Endothelial cell of umbilical vein (primary cell): ENCODE data around the gene IGSF9B. TPM values are rescaled to one million over a fixed set of nuclear protein-coding genes. Genes with fewer than 3 reads are reported as not detected.

ENCODE experiments used
- BruUV-seq: library from RNA; stranded (reverse); fragments of 400-500 nt; replicated peaks from 2 replicates; lab custom pipeline; 2021; lab: Mats Ljungman, UMichigan
- CTCF ChIA-PET: fragments of 300-600, 350-600 bp; sonication (Branson Sonifier 250); formaldehyde crosslinking; loops from one replicate; lab custom pipeline; 2021; ENCODE audit warnings: antibody characterized with exemption, inconsistent platforms; lab: Charles Lee
- POLR2A ChIA-PET: fragments of 300-600, 350-600 bp; sonication (Branson Sonifier 250); formaldehyde crosslinking; loops from one replicate; lab custom pipeline; 2021; ENCODE audit warnings: antibody characterized with exemption, inconsistent platforms; lab: Charles Lee
- DNase-seq: peaks from one replicate; pipeline ENCODE4 v3.0.0-alpha.2; 2011; ENCODE audit warnings: low read depth, low spot score
- FAIRE-seq: peaks from 2 replicates; lab custom pipeline; 2011; peaks lifted over from hg19 to GRCh38; lab: Jason Lieb, UNC
- H2AFZ ChIP-seq: 2 replicates; pipeline ENCODE4 v1.6.0; 2012; ENCODE audit warnings: low read depth, low read length, control low read depth, inconsistent platforms
- H3K27ac ChIP-seq: 2 replicates; pipeline ENCODE4 v1.5.1; 2011; ENCODE audit warnings: low read depth, mild to moderate bottlenecking, control low read depth, low read length, moderate library complexity; ENCODE audit not compliant: insufficient read depth
- H3K27me3 ChIP-seq, 2 experiments: 2 replicates each; pipeline versions ENCODE4 v1.6.0 to v1.6.1; 2011; ENCODE audit warnings: low read length in 2 of 2, mixed read lengths in 1 of 2; ENCODE audit not compliant: control insufficient read depth in 2 of 2, insufficient read depth in 2 of 2
- H3K36me3 ChIP-seq, 2 experiments: 2 replicates in 1 of 2; 3 replicates in 1 of 2; pipeline ENCODE4 v1.5.1; 2011; ENCODE audit warnings: low read length in 2 of 2, mild to moderate bottlenecking in 1 of 2, moderate library complexity in 1 of 2; ENCODE audit not compliant: control insufficient read depth in 2 of 2, insufficient read depth in 2 of 2; ENCODE audit errors: extremely low read depth in 1 of 2
- H3K4me1 ChIP-seq: 3 replicates; pipeline ENCODE4 v1.5.1; 2011; ENCODE audit warnings: mild to moderate bottlenecking, low read length; ENCODE audit not compliant: control insufficient read depth, insufficient read depth; ENCODE audit errors: extremely low read depth
- H3K4me2 ChIP-seq: 2 replicates; pipeline ENCODE4 v1.6.1; 2011; ENCODE audit warnings: low read length, control low read depth, mixed read lengths; ENCODE audit not compliant: insufficient read depth
- H3K4me3 ChIP-seq, 3 experiments: fragments of 200-600 bp in 1 of 3; sonication (generic), shearing (Covaris generic) in 1 of 3; replicated peaks in 1 of 3; 2 replicates each; pipeline ENCODE4 v1.5.1; 2011 to 2016; ENCODE audit warnings: control low read depth in 3 of 3, low read length in 3 of 3, mild to moderate bottlenecking in 2 of 3, inconsistent platforms in 1 of 3, low read depth in 1 of 3, moderate library complexity in 1 of 3; ENCODE audit not compliant: insufficient read depth in 1 of 3
- H3K79me2 ChIP-seq: 2 replicates; pipeline ENCODE4 v1.6.0; 2012; ENCODE audit warnings: low read length, inconsistent platforms; ENCODE audit not compliant: control insufficient read depth, insufficient read depth
- H3K9ac ChIP-seq: replicated peaks from 2 replicates; pipeline ENCODE3; 2011; ENCODE audit warnings: low read length, control low read depth; ENCODE audit not compliant: insufficient read depth; ENCODE audit errors: extremely low read depth
- H3K9me1 ChIP-seq: replicated peaks from 3 replicates; pipeline ENCODE4 v1.6.0; 2011; ENCODE audit warnings: mild to moderate bottlenecking, low read length; ENCODE audit not compliant: control insufficient read depth, insufficient read depth; ENCODE audit errors: extremely low read depth
- H3K9me3 ChIP-seq: replicated peaks from 2 replicates; pipeline ENCODE4 v1.5.1; 2012; ENCODE audit warnings: low read length, inconsistent platforms; ENCODE audit not compliant: control insufficient read depth, insufficient read depth
- H4K20me1 ChIP-seq: replicated peaks from 2 replicates; pipeline ENCODE3; 2011; ENCODE audit warnings: mild to moderate bottlenecking, low read length; ENCODE audit not compliant: control insufficient read depth, insufficient read depth; ENCODE audit errors: extremely low read depth
- CTCF ChIP-seq, 2 donors: IDR thresholded peaks; 1 replicate in 1 of 2; 2 replicates in 1 of 2; pipeline ENCODE4 v1.5.1; 2011; ENCODE audit warnings: low read length in 2 of 2, mild to moderate bottlenecking in 2 of 2, moderate library complexity in 2 of 2, control low read depth in 1 of 2, inconsistent platforms in 1 of 2, low read depth in 1 of 2; ENCODE audit not compliant: insufficient read depth in 1 of 2; ENCODE audit errors: extremely low read depth in 1 of 2
- EZH2 ChIP-seq: IDR thresholded peaks from 2 replicates; pipeline ENCODE4 v1.6.1; 2012; ENCODE audit warnings: borderline replicate concordance, low read depth, mild to moderate bottlenecking, moderate library complexity, low read length, inconsistent platforms; ENCODE audit not compliant: severe bottlenecking
- FOS ChIP-seq: IDR thresholded peaks from 2 replicates; pipeline ENCODE4 v1.6.1; 2011; ENCODE audit warnings: mild to moderate bottlenecking, low read length, moderate library complexity, borderline replicate concordance; ENCODE audit not compliant: insufficient read depth
- GATA2 ChIP-seq: IDR thresholded peaks from 2 replicates; pipeline ENCODE4 v1.7.0; 2011; ENCODE audit warnings: low read depth, mild to moderate bottlenecking, moderate library complexity, mixed read lengths, low read length; ENCODE audit not compliant: insufficient read length, insufficient read depth
- JUN ChIP-seq: IDR thresholded peaks from 2 replicates; pipeline ENCODE4 v1.6.1; 2011; ENCODE audit warnings: borderline replicate concordance, low read depth; ENCODE audit not compliant: insufficient read length, insufficient read depth
- MAX ChIP-seq: IDR thresholded peaks from 2 replicates; pipeline ENCODE4 v1.6.1; 2011; ENCODE audit not compliant: insufficient read depth, insufficient read length
- MYC ChIP-seq: IDR thresholded peaks from one replicate; pipeline ENCODE4 v1.6.1; 2011; ENCODE audit warnings: mild to moderate bottlenecking, low read depth, low read length
- POLR2A ChIP-seq: IDR thresholded peaks from 2 replicates; pipeline ENCODE4 v1.6.1; 2012; ENCODE audit warnings: low read depth, mild to moderate bottlenecking, control low read depth, low read length
- POLR2AphosphoS5 ChIP-seq: IDR thresholded peaks from 2 replicates; pipeline ENCODE4 v1.6.1; 2012; ENCODE audit warnings: low read depth, mild to moderate bottlenecking, control low read depth, low read length, moderate library complexity; ENCODE audit not compliant: insufficient read depth
- dilution Hi-C: fragments of 300-500 bp; cut with MboI; formaldehyde crosslinking; loops from one replicate; pipeline ENCODE4 v1.15.0; 2019; ENCODE audit warnings: low sequenced_read_pairs; ENCODE audit not compliant: extremely low pct_ligation_motif_present
- intact Hi-C: fragments of 100-400 bp; cut with micrococcal nuclease; formaldehyde crosslinking; loops from one replicate; pipeline ENCODE4 v1.10.0; 2022
- polyA plus RNA-seq, 4 experiments: library from polyadenylated mRNA; depleted of rRNA in 3 of 4; stranded (reverse) in 3 of 4; unstranded in 1 of 4; fragments of >200 nt; gene quantifications; 2 replicates each; pipeline versions ENCODE4 v1.2.1 to v1.2.3, GENCODE V29; 2011 to 2012; ENCODE audit warnings: missing spikeins in 1 of 4
- total RNA-seq: library from RNA; stranded (reverse); gene quantifications from 2 replicates; pipeline ENCODE4 v1.2.3, GENCODE V29; 2021

Gene IGSF9B
- total and polyA plus RNA-seq, 2 donors (not counting 3 experiments of a cell fraction or from before 2014, with no cell fraction given), result 0.15 to 0.18 TPM

- TF ChIP-seq GATA2 (no peak), FOS (no peak)
- FAIRE-seq, result no peak
- BruUV-seq, result no TSS peak
- Histone ChIP-seq H3K9ac (no peak overlapping the region), H3K27ac (no peak overlapping the region), H3K9me1 (no peaks in the 10 kb centered on the region), H3K36me3 (no peaks in the 10 kb centered on the region), H2AFZ (no peak overlapping the region), H3K27me3 (no peaks in the 10 kb centered on the region), H3K4me1 (no peaks in the 10 kb centered on the region), H4K20me1 (no peaks in the 10 kb centered on the region), H3K9me3 (no peaks in the 10 kb centered on the region), H3K4me3 (no peak overlapping the region), H3K79me2 (no peaks in the 10 kb centered on the region), H3K4me2 (no peak overlapping the region)
- CTCF ChIA-PET, result no interaction called here
- intact Hi-C loops (no loop called here), dilution Hi-C loops (no loop called here)
- no peak for DNase-seq
- POLR2A ChIA-PET, result no interaction called here
Observed at GRCh38 chr11:133907841-133908241, 48.9 kb downstream of the IGSF9B start.

- Histone ChIP-seq H3K79me2 (no peaks in the 10 kb centered on the region), H3K9ac (no peak overlapping the region), H3K9me3 (no peaks in the 10 kb centered on the region), H3K4me2 (no peak overlapping the region), H4K20me1 (no peaks in the 10 kb centered on the region), H3K4me1 (no peaks in the 10 kb centered on the region), H3K36me3 (no peaks in the 10 kb centered on the region), H3K9me1 (no peaks in the 10 kb centered on the region), H3K4me3 (no peak overlapping the region), H2AFZ (no peak overlapping the region), H3K27me3 (no peaks in the 10 kb centered on the region), H3K27ac (no peak overlapping the region)
- FAIRE-seq (no peak), DNase-seq (no peak)
- no TSS peak for BruUV-seq
- ChIA-PET CTCF (no interaction called here), POLR2A (no interaction called here)
- intact Hi-C loops, result no loop called here
- dilution Hi-C loops, result no loop called here
- TF ChIP-seq MYC, result no peak
- no peak for TF ChIP-seq JUN
- TF ChIP-seq CTCF (IDR thresholded peaks at IDR 0.05; ENCODE audit: extremely low read depth in 1 of 2, insufficient read depth in 1 of 2, low read depth in 1 of 2, low read length in 2 of 2), result no peak
- TF ChIP-seq FOS, result no peak
- no peak for TF ChIP-seq POLR2AphosphoS5
- no peak for TF ChIP-seq GATA2
- TF ChIP-seq MAX, result no peak
- TF ChIP-seq POLR2A, result no peak
- TF ChIP-seq EZH2, result no peak
Observed at GRCh38 chr11:133907216-133907615, 49.6 kb downstream of the IGSF9B start.
